Measurements from ENCODE around the gene C10orf95.
"Not testable (repeated sequence)": the region's sequence is repeated elsewhere in the genome, so short reads cannot be mapped to it uniquely, and the experiment has no call there.

DNA sequence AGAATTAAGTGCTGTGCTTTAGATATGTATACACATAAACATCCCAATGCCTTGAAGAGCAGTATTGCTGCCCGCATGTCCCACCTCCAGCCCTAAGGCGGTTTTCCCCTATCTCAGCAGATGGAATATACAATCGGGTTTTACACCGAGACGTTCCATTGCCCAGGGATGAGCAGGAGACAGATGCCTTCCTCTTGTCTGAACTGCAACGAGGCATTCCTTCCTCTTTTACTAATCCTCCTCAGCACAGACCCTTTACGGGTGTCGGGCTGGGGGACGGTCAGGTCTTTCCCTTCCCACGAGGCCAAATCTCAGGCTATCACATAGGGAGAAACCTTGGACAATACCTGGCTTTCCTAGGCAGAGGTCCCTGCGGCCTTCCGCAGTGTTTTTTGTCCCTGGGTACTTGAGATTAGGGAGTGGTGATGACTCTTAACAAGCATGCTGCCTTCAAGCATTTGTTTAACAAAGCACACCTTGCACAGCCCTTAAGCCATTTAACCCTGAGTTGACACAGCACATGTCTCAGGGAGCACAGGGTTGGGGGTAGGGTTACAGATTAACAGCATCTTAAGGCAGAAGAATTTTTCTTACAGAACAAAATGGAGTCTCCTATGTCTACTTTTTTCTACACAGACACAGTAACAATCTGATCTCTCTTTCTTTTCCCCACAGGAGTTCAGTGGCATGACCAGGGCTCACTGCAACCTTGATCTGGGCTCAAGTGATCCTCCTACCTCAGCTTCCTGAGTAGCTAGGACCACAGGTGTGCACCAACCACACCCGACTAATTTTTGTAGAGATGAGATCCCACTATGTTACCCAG, 3.5 kb upstream of the C10orf95 start:
- TF ChIP-seq, protein P1, sequence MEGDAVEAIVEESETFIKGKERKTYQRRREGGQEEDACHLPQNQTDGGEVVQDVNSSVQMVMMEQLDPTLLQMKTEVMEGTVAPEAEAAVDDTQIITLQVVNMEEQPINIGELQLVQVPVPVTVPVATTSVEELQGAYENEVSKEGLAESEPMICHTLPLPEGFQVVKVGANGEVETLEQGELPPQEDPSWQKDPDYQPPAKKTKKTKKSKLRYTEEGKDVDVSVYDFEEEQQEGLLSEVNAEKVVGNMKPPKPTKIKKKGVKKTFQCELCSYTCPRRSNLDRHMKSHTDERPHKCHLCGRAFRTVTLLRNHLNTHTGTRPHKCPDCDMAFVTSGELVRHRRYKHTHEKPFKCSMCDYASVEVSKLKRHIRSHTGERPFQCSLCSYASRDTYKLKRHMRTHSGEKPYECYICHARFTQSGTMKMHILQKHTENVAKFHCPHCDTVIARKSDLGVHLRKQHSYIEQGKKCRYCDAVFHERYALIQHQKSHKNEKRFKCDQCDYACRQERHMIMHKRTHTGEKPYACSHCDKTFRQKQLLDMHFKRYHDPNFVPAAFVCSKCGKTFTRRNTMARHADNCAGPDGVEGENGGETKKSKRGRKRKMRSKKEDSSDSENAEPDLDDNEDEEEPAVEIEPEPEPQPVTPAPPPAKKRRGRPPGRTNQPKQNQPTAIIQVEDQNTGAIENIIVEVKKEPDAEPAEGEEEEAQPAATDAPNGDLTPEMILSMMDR (conservative IDR thresholded peaks at IDR 0.05; ENCODE audit: low read length), result not testable (repeated sequence)
- TF ChIP-seq EZH2phosphoT487 (IDR thresholded peaks at IDR 0.05; ENCODE audit: borderline replicate concordance), result not testable (repeated sequence)
